ENCODE data around the gene PTPRD.

PTPRD gene

GRCh38 chr9:10009401-10009800 lies 603.4 kb downstream of the PTPRD start:
- Histone ChIP-seq H3K4me3 (ENCODE audit: low read length, poor library complexity, severe bottlenecking) (no peak overlapping the region), H3K4me1 (ENCODE audit: insufficient read depth, low read length, poor library complexity, severe bottlenecking) (peaks cover 4% of the 10 kb centered on the region), H3K79me2 (ENCODE audit: insufficient read depth, low read length) (no peaks in the 10 kb centered on the region), H3K4me2 (ENCODE audit: low read depth, low read length, poor library complexity, severe bottlenecking) (no peak overlapping the region), H2AFZ (ENCODE audit: low read length) (no peak overlapping the region), H3K36me3 (ENCODE audit: insufficient read depth, low read length) (no peaks in the 10 kb centered on the region), H3K9me3 (ENCODE audit: insufficient read depth, low read depth, low read length) (no peaks in the 10 kb centered on the region), H3K27me3 (ENCODE audit: insufficient read depth, low read length, poor library complexity, severe bottlenecking) (no peaks in the 10 kb centered on the region), H3K9ac (ENCODE audit: low read depth, low read length, poor library complexity, severe bottlenecking) (no peak overlapping the region), H4K20me1 (ENCODE audit: insufficient read depth, low read length, poor library complexity, severe bottlenecking) (no peaks in the 10 kb centered on the region), H3F3A (ENCODE audit: low read depth) (no peaks in the 10 kb centered on the region), H3K9me2 (replicated peaks; ENCODE audit: low read depth, low read length) (no peaks in the 10 kb centered on the region)
- TF ChIP-seq EZH2phosphoT487 (IDR thresholded peaks at IDR 0.05; ENCODE audit: borderline replicate concordance) (no peak), CTCF (conservative IDR thresholded peaks at IDR 0.05; ENCODE audit: low read length) (no peak)

GRCh38 chr9:10008101-10008799 lies 604.6 kb downstream of the PTPRD start:
- H3F3A ChIP-seq (ENCODE audit: low read depth): no peaks in the 10 kb centered on the region
- H3K79me2 ChIP-seq (ENCODE audit: insufficient read depth, low read length): no peaks in the 10 kb centered on the region
- H3K27me3 ChIP-seq (ENCODE audit: insufficient read depth, low read length, poor library complexity, severe bottlenecking): no peaks in the 10 kb centered on the region
- no peak overlapping the region for H3K4me2 ChIP-seq (ENCODE audit: low read depth, low read length, poor library complexity, severe bottlenecking)
- no peaks in the 10 kb centered on the region for H3K36me3 ChIP-seq (ENCODE audit: insufficient read depth, low read length)
- H3K4me3 ChIP-seq (ENCODE audit: low read length, poor library complexity, severe bottlenecking): no peak overlapping the region
- H2AFZ ChIP-seq (ENCODE audit: low read length): no peak overlapping the region
- no peak overlapping the region for H3K9ac ChIP-seq (ENCODE audit: low read depth, low read length, poor library complexity, severe bottlenecking)
- peaks cover 4% of the 10 kb centered on the region for H3K4me1 ChIP-seq (ENCODE audit: insufficient read depth, low read length, poor library complexity, severe bottlenecking)
- H3K9me3 ChIP-seq (ENCODE audit: insufficient read depth, low read depth, low read length): no peaks in the 10 kb centered on the region
- no peaks in the 10 kb centered on the region for H3K9me2 ChIP-seq (replicated peaks; ENCODE audit: low read depth, low read length)
- H4K20me1 ChIP-seq (ENCODE audit: insufficient read depth, low read length, poor library complexity, severe bottlenecking): no peaks in the 10 kb centered on the region
- TF ChIP-seq CTCF (conservative IDR thresholded peaks at IDR 0.05; ENCODE audit: low read length): no peak
- TF ChIP-seq EZH2phosphoT487 (IDR thresholded peaks at IDR 0.05; ENCODE audit: borderline replicate concordance): no peak

GRCh38 chr9:10007356-10007755 lies 605.4 kb downstream of the PTPRD start:
- H3K4me1 ChIP-seq (ENCODE audit: insufficient read depth, low read length, poor library complexity, severe bottlenecking): peaks cover 4% of the 10 kb centered on the region
- no peak overlapping the region for H2AFZ ChIP-seq (ENCODE audit: low read length)
- H3K4me3 ChIP-seq (ENCODE audit: low read length, poor library complexity, severe bottlenecking): no peak overlapping the region
- no peaks in the 10 kb centered on the region for H3K27me3 ChIP-seq (ENCODE audit: insufficient read depth, low read length, poor library complexity, severe bottlenecking)
- H3F3A ChIP-seq (ENCODE audit: low read depth): no peaks in the 10 kb centered on the region
- H3K9me3 ChIP-seq (ENCODE audit: insufficient read depth, low read depth, low read length): no peaks in the 10 kb centered on the region
- no peak for TF ChIP-seq EZH2phosphoT487 (IDR thresholded peaks at IDR 0.05; ENCODE audit: borderline replicate concordance)
- TF ChIP-seq CTCF (conservative IDR thresholded peaks at IDR 0.05; ENCODE audit: low read length): no peak
- H3K4me2 ChIP-seq (ENCODE audit: low read depth, low read length, poor library complexity, severe bottlenecking): no peak overlapping the region
- no peak overlapping the region for H3K9ac ChIP-seq (ENCODE audit: low read depth, low read length, poor library complexity, severe bottlenecking)
- no peaks in the 10 kb centered on the region for H4K20me1 ChIP-seq (ENCODE audit: insufficient read depth, low read length, poor library complexity, severe bottlenecking)
- H3K9me2 ChIP-seq (replicated peaks; ENCODE audit: low read depth, low read length): no peaks in the 10 kb centered on the region
- no peaks in the 10 kb centered on the region for H3K36me3 ChIP-seq (ENCODE audit: insufficient read depth, low read length)
- no peaks in the 10 kb centered on the region for H3K79me2 ChIP-seq (ENCODE audit: insufficient read depth, low read length)

Data from Loucy (cell line).